ENCODE data around the gene TAS2R46. TPM values are rescaled to one million over a fixed set of nuclear protein-coding genes. Genes with fewer than 3 reads are reported as not detected.

Gene TAS2R46
- total RNA-seq, 1 donor from 2014 or later = 3.3 TPM

GRCh38 chr12:11022520-11022919 is 39.6 kb downstream of the TAS2R46 start, which contains the start of gene TAS2R19:
TAS2R19 (minus strand) TSS chr12:11022620; CDS start chr12:11022571, 49 bp downstream.
- no peak for DNase-seq
- H3K4me1 Mint-ChIP-seq (ENCODE audit: low read depth, unreplicated experiment) = no peaks in the 10 kb centered on the region
- H3K27ac Mint-ChIP-seq (ENCODE audit: unreplicated experiment) = no peak within 1 kb of the TSS
- H3K9me3 Mint-ChIP-seq (ENCODE audit: unreplicated experiment) = no peaks in the 10 kb centered on the region
- no peak within 1 kb of the TSS for H3K4me3 Mint-ChIP-seq (ENCODE audit: unreplicated experiment)
- H3K36me3 Mint-ChIP-seq (ENCODE audit: unreplicated experiment) = peaks cover 7% of the 10 kb centered on the region
- no peaks in the 10 kb centered on the region for H3K27me3 Mint-ChIP-seq (ENCODE audit: unreplicated experiment)
- TF ChIP-seq CTCF (IDR thresholded peaks at IDR 0.05; ENCODE audit: partially characterized antibody, unreplicated experiment) = no peak

- no peak for TF ChIP-seq CTCF (IDR thresholded peaks at IDR 0.05; ENCODE audit: partially characterized antibody, unreplicated experiment)
- Mint-ChIP-seq H3K4me3 (ENCODE audit: unreplicated experiment) (no peak overlapping the region), H3K9me3 (ENCODE audit: unreplicated experiment) (no peaks in the 10 kb centered on the region), H3K36me3 (ENCODE audit: unreplicated experiment) (no peaks in the 10 kb centered on the region), H3K4me1 (ENCODE audit: low read depth, unreplicated experiment) (no peaks in the 10 kb centered on the region), H3K27me3 (ENCODE audit: unreplicated experiment) (no peaks in the 10 kb centered on the region), H3K27ac (ENCODE audit: unreplicated experiment) (no peak overlapping the region)
- DNase-seq = no peak
These were observed 45.2 kb downstream of the TAS2R46 start for GRCh38 chr12:11016937-11017336.

GRCh38 chr12:11015775-11016430 is 46.2 kb downstream of the TAS2R46 start:
- TF ChIP-seq CTCF (IDR thresholded peaks at IDR 0.05; ENCODE audit: partially characterized antibody, unreplicated experiment) = no peak
- Mint-ChIP-seq H3K9me3 (ENCODE audit: unreplicated experiment) (no peaks in the 10 kb centered on the region), H3K4me1 (ENCODE audit: low read depth, unreplicated experiment) (no peaks in the 10 kb centered on the region), H3K36me3 (ENCODE audit: unreplicated experiment) (no peaks in the 10 kb centered on the region), H3K4me3 (ENCODE audit: unreplicated experiment) (no peak overlapping the region), H3K27me3 (ENCODE audit: unreplicated experiment) (no peaks in the 10 kb centered on the region), H3K27ac (ENCODE audit: unreplicated experiment) (no peak overlapping the region)
- DNase-seq = no peak

- no peak overlapping the region for H3K27ac Mint-ChIP-seq (ENCODE audit: unreplicated experiment)
- H3K4me3 Mint-ChIP-seq (ENCODE audit: unreplicated experiment) = no peak overlapping the region
- TF ChIP-seq CTCF (IDR thresholded peaks at IDR 0.05; ENCODE audit: partially characterized antibody, unreplicated experiment) = no peak
- H3K4me1 Mint-ChIP-seq (ENCODE audit: low read depth, unreplicated experiment) = no peaks in the 10 kb centered on the region
- H3K27me3 Mint-ChIP-seq (ENCODE audit: unreplicated experiment) = no peaks in the 10 kb centered on the region
- H3K9me3 Mint-ChIP-seq (ENCODE audit: unreplicated experiment) = no peaks in the 10 kb centered on the region
- no peaks in the 10 kb centered on the region for H3K36me3 Mint-ChIP-seq (ENCODE audit: unreplicated experiment)
- no peak for DNase-seq
These were observed 47.9 kb downstream of the TAS2R46 start for GRCh38 chr12:11014234-11014633.

Other genes with a start within 250 kb of the TAS2R46 start
- gene TAS2R10, start 235.9 kb downstream of the TAS2R46 start, total RNA-seq (ENCODE audit: unreplicated experiment) = 0.69 TPM
- 7.5 TPM for gene PRR4, start 212.8 kb downstream of the TAS2R46 start, total RNA-seq (ENCODE audit: unreplicated experiment)
- gene PRH1, start 178.0 kb downstream of the TAS2R46 start, total RNA-seq (ENCODE audit: unreplicated experiment) = 33.3 TPM
- gene TAS2R13, start 152.7 kb downstream of the TAS2R46 start, total RNA-seq (ENCODE audit: unreplicated experiment) = 2.0 TPM
- not detected for gene PRH2, start 133.1 kb downstream of the TAS2R46 start, total RNA-seq (ENCODE audit: unreplicated experiment)
- gene TAS2R14, start 123.0 kb downstream of the TAS2R46 start, total RNA-seq (ENCODE audit: unreplicated experiment) = 3.3 TPM
- 1.3 TPM for gene TAS2R50, start 75.4 kb downstream of the TAS2R46 start, total RNA-seq (ENCODE audit: unreplicated experiment)
- gene TAS2R20, start 64.0 kb downstream of the TAS2R46 start, total RNA-seq (ENCODE audit: unreplicated experiment) = 3.4 TPM
- gene TAS2R19, start 39.7 kb downstream of the TAS2R46 start, total RNA-seq (ENCODE audit: unreplicated experiment) = 7.9 TPM
- gene TAS2R31, start 30.9 kb downstream of the TAS2R46 start, total RNA-seq (ENCODE audit: unreplicated experiment) = 5.7 TPM
- 1.5 TPM for gene TAS2R43, start 30.0 kb upstream of the TAS2R46 start, total RNA-seq (ENCODE audit: unreplicated experiment)
- gene TAS2R30, start 72.3 kb upstream of the TAS2R46 start, total RNA-seq (ENCODE audit: unreplicated experiment) = 5.1 TPM
- gene SMIM10L1, start 108.9 kb upstream of the TAS2R46 start, total RNA-seq (ENCODE audit: unreplicated experiment) = 12.0 TPM
- not detected for gene TAS2R42, start 124.6 kb upstream of the TAS2R46 start, total RNA-seq (ENCODE audit: unreplicated experiment)
- not detected for gene PRB3, start 207.4 kb upstream of the TAS2R46 start, total RNA-seq (ENCODE audit: unreplicated experiment)
- not detected for gene PRB4, start 248.1 kb upstream of the TAS2R46 start, total RNA-seq (ENCODE audit: unreplicated experiment)

Data from glutamatergic neuron (in vitro differentiated cells).